NCI-H187 treated with DMSO at 0.1 percent for 48 hours (cell line): ENCODE results near the gene KLHDC7A.

ENCODE experiments used
- DNase-seq: peaks from one replicate; lab custom pipeline; 2025; lab: John Stamatoyannopoulos, UW

The KLHDC7A gene

DNA sequence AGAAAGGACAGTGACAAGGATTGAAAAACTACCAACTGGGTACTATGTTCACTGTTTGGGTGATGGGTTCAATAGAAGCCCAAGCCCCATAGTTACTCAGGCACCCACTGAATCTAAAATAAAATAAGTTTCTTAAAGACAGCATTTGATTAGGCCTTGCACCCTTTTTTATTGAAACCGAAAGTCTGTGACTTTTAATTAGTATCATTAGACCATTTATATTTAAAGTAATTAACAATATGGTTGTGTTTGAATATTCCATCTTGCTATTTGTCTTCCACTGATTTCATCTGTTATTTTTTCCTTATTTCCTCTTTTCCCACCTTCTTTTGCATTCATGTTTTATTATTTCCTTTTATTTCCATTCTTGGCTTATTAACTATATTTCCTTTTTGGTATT is 27.4 kb downstream of the KLHDC7A start:
- DNase-seq = no peak

DNA sequence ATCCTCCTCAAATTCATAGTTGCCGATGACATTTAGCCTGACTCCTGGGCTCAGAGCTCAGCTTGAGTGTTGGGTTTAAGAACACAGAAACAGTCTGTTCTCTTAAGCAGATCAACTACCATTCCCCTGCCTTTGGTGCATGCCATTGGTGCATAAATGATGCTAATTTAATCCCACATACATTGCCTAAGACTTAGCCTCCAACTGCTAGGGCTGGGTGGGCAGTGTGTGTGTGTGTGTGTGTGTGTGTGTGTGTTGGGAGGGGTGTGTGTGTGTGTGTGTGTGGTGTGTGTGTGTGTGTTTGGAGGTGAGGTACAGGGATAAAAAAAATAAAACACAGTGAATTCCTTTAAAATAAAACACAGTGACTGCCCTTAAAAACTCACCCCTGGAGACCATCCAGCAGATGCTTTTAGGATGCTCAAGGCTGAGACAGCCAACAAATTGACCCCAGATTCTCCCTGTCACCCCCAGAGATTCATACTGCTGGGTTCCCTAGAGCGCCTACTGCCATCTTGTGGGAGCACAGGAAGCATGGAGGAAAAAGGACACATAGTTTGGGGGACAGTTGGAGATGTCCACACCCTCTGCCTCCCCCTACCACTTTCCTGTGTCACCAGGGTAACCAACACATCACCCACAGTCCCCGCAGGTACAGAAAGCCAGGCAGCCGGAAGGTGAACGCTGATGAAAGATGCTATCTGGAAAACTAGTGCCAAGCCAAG is 30.6 kb downstream of the KLHDC7A start:
- no peak for DNase-seq

DNA sequence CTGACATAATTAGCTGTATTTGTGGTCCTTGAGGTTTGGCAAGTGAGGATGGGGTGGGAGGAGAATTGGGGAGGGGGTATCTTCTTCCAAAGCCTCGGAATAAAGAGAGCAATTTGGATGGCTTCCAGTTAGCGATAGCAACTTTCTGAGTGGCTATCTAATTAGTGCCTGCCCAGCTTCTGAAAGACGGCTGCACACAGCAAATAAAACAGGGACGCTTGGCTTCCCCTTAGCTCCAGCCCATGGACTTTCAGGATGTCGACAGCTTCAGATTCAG is 31.1 kb downstream of the KLHDC7A start:
- no peak for DNase-seq

- DNase-seq = no peak
Measured at GRCh38 chr1:18512883-18513282, 32.2 kb downstream of the KLHDC7A start.

- DNase-seq = no peak
Measured at GRCh38 chr1:18513995-18514394, 33.3 kb downstream of the KLHDC7A start.

GRCh38 chr1:18515120-18515667 is 34.5 kb downstream of the KLHDC7A start:
- no peak for DNase-seq

- no peak for DNase-seq
Measured at GRCh38 chr1:18516473-18516872, 35.7 kb downstream of the KLHDC7A start.

- no peak for DNase-seq
Measured at GRCh38 chr1:18526436-18527275, 45.9 kb downstream of the KLHDC7A start.

- no peak for DNase-seq
Measured at GRCh38 chr1:18527514-18527913, 46.8 kb downstream of the KLHDC7A start.

- no peak for DNase-seq
Measured at GRCh38 chr1:18527921-18528320, 47.2 kb downstream of the KLHDC7A start.

DNA sequence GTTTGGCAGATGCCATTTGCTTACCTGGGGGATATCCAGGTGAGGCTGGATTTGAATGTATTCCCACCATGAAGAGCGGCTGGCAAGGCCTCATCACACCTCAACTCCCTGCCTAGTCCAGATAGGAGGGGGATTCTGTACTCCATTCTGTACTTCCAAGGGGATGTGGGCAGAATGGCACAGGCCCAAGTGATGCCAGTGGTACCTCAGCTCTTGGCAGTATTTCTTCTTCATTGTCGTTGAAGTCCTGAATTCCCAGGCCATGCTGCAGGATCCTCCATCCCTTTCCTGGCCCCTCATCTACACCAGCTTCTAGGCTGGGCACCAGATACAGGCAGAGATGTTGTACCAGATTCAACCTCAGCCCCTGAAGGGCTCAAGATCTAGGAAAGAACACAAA is 47.9 kb downstream of the KLHDC7A start:
- no peak for DNase-seq

- DNase-seq = no peak
Measured at GRCh38 chr1:18529714-18530113, 49.0 kb downstream of the KLHDC7A start.

GRCh38 chr1:18530587-18531502 is 50.1 kb downstream of the KLHDC7A start:
- DNase-seq = no peak

DNA sequence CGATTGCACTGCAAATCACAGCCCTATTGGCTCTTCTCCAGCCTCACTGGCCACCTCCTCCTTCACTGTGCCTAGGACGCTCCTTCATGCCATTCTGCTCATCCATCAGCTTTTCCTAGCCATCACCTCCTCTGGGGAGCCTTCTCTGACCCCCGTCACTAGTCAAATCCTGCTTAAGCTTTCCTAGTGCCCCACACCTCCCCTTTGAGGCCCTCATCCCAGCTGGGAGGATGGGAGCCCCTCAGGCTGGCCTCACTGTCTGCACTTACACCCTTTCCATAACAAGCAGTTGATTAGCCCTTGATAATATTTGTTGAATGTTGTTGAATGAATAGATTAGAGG is 50.7 kb downstream of the KLHDC7A start:
- no peak for DNase-seq

GRCh38 chr1:18532390-18533170 is 51.9 kb downstream of the KLHDC7A start:
- DNase-seq = no peak

GRCh38 chr1:18533259-18533658 is 52.5 kb downstream of the KLHDC7A start:
- DNase-seq = no peak

GRCh38 chr1:18534810-18535205 is 54.1 kb downstream of the KLHDC7A start:
- DNase-seq = no peak
